Spleen (tissue), 11 donors: Measurements from ENCODE around the gene SPIRE2. TPM values are rescaled to one million over a fixed set of nuclear protein-coding genes. Genes with fewer than 3 reads are reported as not detected.

Experiments used
- DNase-seq: peaks from one replicate; pipeline ENCODE4 v3.0.0-alpha.2; 2020
- H3K27ac ChIP-seq, 8 donors: fragments of 200-600 bp; sonication (generic) in 7 of 8; 1 replicate in 4 of 8; 2 replicates in 4 of 8; pipeline versions ENCODE4 v1.5.0 to v1.8.0; 2016 to 2021; ENCODE audit warnings: inconsistent platforms in 4 of 8, mild to moderate bottlenecking in 4 of 8, moderate library complexity in 1 of 8
- H3K27me3 ChIP-seq, 7 donors: fragments of 200-600 bp; sonication (generic) in 6 of 7; replicated peaks in 1 of 7; 1 replicate in 4 of 7; 2 replicates in 3 of 7; pipeline versions ENCODE4 v1.5.0 to v1.8.0; 2016 to 2021; ENCODE audit warnings: inconsistent platforms in 3 of 7, mild to moderate bottlenecking in 1 of 7
- H3K36me3 ChIP-seq, 6 donors: fragments of 200-600 bp; sonication (generic) in 5 of 6; 1 replicate in 4 of 6; 2 replicates in 2 of 6; pipeline versions ENCODE4 v1.5.0 to v1.8.0; 2016 to 2021; ENCODE audit warnings: inconsistent platforms in 2 of 6
- H3K4me1 ChIP-seq, 6 donors: fragments of 200-600 bp; sonication (generic) in 5 of 6; 1 replicate in 3 of 6; 2 replicates in 3 of 6; pipeline versions ENCODE4 v1.5.0 to v1.8.0; 2016 to 2021; ENCODE audit warnings: inconsistent platforms in 3 of 6
- H3K4me3 ChIP-seq, 8 donors: fragments of 200-600 bp; sonication (generic) in 7 of 8; 1 replicate in 4 of 8; 2 replicates in 4 of 8; pipeline versions ENCODE4 v1.5.0 to v1.8.0; 2016 to 2021; ENCODE audit warnings: inconsistent platforms in 4 of 8, mild to moderate bottlenecking in 4 of 8, moderate library complexity in 2 of 8
- H3K9me3 ChIP-seq, 8 donors: fragments of 200-600 bp; sonication (generic) in 7 of 8; 1 replicate in 4 of 8; 2 replicates in 4 of 8; pipeline versions ENCODE4 v1.5.0 to v1.8.0; 2016 to 2021; ENCODE audit warnings: inconsistent platforms in 4 of 8
- CTCF ChIP-seq, 11 experiments: fragments of 200-600 bp in 7 of 11; fragments of 450-650 bp in 4 of 11; sonication (generic) in 4 of 11; IDR thresholded peaks in 8 of 11; conservative IDR thresholded peaks in 3 of 11; 1 replicate in 7 of 11; 2 replicates in 4 of 11; pipeline versions ENCODE4 v1.4.0 to v1.8.0; 2016 to 2021; ENCODE audit warnings: antibody characterized with exemption in 11 of 11, inconsistent platforms in 4 of 11, mild to moderate bottlenecking in 1 of 11
- POLR2A ChIP-seq, 3 donors: fragments of 450-650 bp; IDR thresholded peaks; one replicate each; pipeline ENCODE4 v1.5.1; 2017; ENCODE audit warnings: antibody characterized with exemption in 3 of 3, mild to moderate bottlenecking in 1 of 3
- POLR2AphosphoS5 ChIP-seq, 3 donors: sonication (generic); formaldehyde crosslinking; IDR thresholded peaks; one replicate each; pipeline ENCODE4 v1.5.1; 2017; ENCODE audit warnings: antibody characterized with exemption in 3 of 3
- WGBS, 5 donors: extraction: QIAGEN DNeasy Blood & Tissue Kit in 3 of 5; methylation state at CpG; one replicate each; pipeline versions ENCODE4 v1.1.5 to v1.1.7; 2013 to 2018; 5-methylcytosine and 5-hydroxymethylcytosine counted together
- intact Hi-C: fragments of 100-400 bp; cut with DNase I; formaldehyde crosslinking; loops from one replicate; pipeline ENCODE4 v1.15.0; 2023; ENCODE audit warnings: low total_unique reads
- polyA plus RNA-seq, 3 donors: library from polyadenylated mRNA; stranded (reverse); fragments of 200-250 nt; gene quantifications; one replicate each; pipeline ENCODE4 v1.2.1, GENCODE V29; 2013
- total RNA-seq, 7 donors: library from RNA; depleted of rRNA in 3 of 7; stranded (reverse); fragments of >200 nt in 3 of 7; fragmentation: NEBNext Ultra II Directional in 4 of 7; extraction: Animal tissue kit (Norgen Biotek cat#: 25700) in 4 of 7; gene quantifications; one replicate each; pipeline versions ENCODE4 v1.1.0 to v1.2.1, GENCODE V29; 2016 to 2021
- donor health status: healthy with polysubstance abuse.
- donor health status: DM: no; HTN: no; CAD: no; lungs with moderate emphysema.
- donor health status: DM: no; HTN: no; CAD: no.
- donor health status: Bipolar disorder and iron deficiency.
- donor health status: healthy.
- donor health status: DM: no; HTN: no; CAD: no.
- donor health status: DM: yes; HTN: yes; CAD: no.

The SPIRE2 gene
- total and polyA plus RNA-seq, 10 donors: 0.80 to 3.2 (median 1.9) TPM

- WGBS, 5 donors: 93 to 96% (median 95%) methylated on average over 12 of the region's 12 CpGs
- Histone ChIP-seq H3K4me1 (peaks cover 11 to 28% (median 20%) of the 10 kb centered on the region in 6 donors), H3K9me3 (peaks cover 0 to 13% (median 9%) of the 10 kb centered on the region in 8 donors), H3K4me3 (no peak overlapping the region), H3K27ac (no peak overlapping the region), H3K27me3 (no peaks in the 10 kb centered on the region), H3K36me3 (peaks cover 0 to 11% (median 2%) of the 10 kb centered on the region in 6 donors)
- intact Hi-C loops: no loop called here
- TF ChIP-seq POLR2AphosphoS5 (IDR thresholded peaks at IDR 0.05) (no peak), CTCF (IDR thresholded peaks at IDR 0.05 in 8 of 11, conservative IDR thresholded peaks at IDR 0.05 in 3 of 11) (no peak), POLR2A (IDR thresholded peaks at IDR 0.05) (no peak)
- no peak for DNase-seq
These were observed 41.6 kb downstream of the SPIRE2 start for GRCh38 chr16:89869911-89870310.

GRCh38 chr16:89870440-89870839 lies 42.2 kb downstream of the SPIRE2 start:
- Histone ChIP-seq H3K9me3 (peaks cover 0 to 13% (median 9%) of the 10 kb centered on the region in 8 donors), H3K36me3 (peaks cover 0 to 15% (median 5%) of the 10 kb centered on the region in 6 donors), H3K27ac (no peak overlapping the region), H3K4me1 (peaks cover 12 to 28% (median 22%) of the 10 kb centered on the region in 6 donors), H3K27me3 (no peaks in the 10 kb centered on the region), H3K4me3 (no peak overlapping the region)
- no peak for TF ChIP-seq CTCF (IDR thresholded peaks at IDR 0.05 in 8 of 11, conservative IDR thresholded peaks at IDR 0.05 in 3 of 11)
- no peak for TF ChIP-seq POLR2AphosphoS5 (IDR thresholded peaks at IDR 0.05)
- no peak for TF ChIP-seq POLR2A (IDR thresholded peaks at IDR 0.05)
- no peak for DNase-seq
- WGBS, 5 donors: 92 to 98% (median 96%) methylated on average over 6 of the region's 6 CpGs
- intact Hi-C loops: no loop called here

DNA sequence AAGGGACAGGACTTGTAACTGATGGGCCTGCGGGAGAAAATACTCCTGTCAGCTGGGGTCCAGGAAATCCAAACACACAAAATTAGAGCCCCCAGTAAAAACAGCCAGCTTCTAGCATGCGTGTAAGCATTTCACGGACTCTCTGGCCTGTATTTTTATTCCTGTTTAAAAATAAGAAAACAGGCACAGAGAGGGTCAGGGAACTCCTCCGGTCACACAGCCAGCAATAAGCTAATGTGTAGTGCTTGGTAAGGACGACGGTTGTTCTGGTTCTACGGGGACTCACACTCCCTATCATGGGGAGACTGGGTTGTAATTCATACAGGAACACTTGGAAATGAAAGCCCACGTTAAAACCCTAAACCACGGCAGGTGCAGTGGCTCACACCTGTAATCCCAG lies 43.6 kb downstream of the SPIRE2 start:
- H3K4me3 ChIP-seq: no peak overlapping the region
- H3K36me3 ChIP-seq: peaks cover 0 to 29% (median 9%) of the 10 kb centered on the region in 6 donors
- H3K4me1 ChIP-seq: peaks cover 12 to 41% (median 24%) of the 10 kb centered on the region in 6 donors
- intact Hi-C loops: no loop called here
- H3K27ac ChIP-seq: peak overlapping the region in 4 of 8 donors; percentile 95 to 100 (median 98)
- TF ChIP-seq POLR2AphosphoS5 (IDR thresholded peaks at IDR 0.05) (no peak), CTCF (IDR thresholded peaks at IDR 0.05 in 8 of 11, conservative IDR thresholded peaks at IDR 0.05 in 3 of 11) (no peak), POLR2A (IDR thresholded peaks at IDR 0.05) (no peak)
- peaks cover 0 to 13% (median 9%) of the 10 kb centered on the region in 8 donors for H3K9me3 ChIP-seq
- DNase-seq: no peak
- no peaks in the 10 kb centered on the region for H3K27me3 ChIP-seq
- WGBS, 5 donors: 87 to 94% (median 89%) methylated on average over 9 of the region's 9 CpGs

DNA sequence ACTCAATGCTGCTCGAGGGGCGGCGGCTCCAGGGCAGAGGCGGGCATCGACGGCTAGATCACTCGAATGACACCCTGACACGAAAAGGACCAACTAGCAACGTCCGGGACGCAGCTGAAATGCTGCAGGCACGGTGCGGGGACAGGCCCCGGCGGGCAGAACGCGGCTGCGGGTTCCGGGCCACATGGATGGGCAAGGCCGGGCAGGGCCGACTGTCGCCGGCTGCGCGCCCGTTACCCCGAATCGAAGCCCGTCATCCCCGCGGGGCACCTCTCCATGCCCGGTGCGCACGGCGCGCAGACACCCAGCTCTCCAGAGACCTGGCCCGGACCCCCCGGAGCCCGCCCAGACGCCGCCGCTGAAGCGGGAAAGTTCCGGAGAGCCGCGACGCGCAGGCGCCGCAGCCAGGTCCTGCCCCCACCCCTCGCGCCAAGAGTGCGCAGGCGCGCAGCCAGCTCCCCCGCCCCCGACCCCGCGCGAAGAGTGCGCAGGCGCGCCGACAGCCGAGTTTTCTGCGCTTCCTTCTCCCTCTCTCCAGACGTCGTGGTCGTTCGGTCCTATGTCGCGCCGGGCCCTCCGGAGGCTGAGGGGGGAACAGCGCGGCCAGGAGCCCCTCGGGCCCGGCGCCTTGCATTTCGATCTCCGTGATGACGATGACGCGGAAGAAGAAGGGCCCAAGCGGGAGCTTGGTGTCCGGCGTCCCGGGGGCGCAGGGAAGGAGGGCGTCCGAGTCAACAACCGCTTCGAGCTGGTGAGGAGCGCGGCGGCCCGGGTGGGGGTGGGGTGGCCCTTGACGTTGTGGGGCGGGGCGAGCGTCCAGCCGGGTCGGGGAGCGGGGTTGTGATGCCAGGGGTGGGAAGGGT lies 45.1 kb downstream of the SPIRE2 start, which contains the start of gene TCF25:
TSS of gene TCF25 (plus strand) at position 484 of the 863 bp plus-strand sequence. CDS start at position 560, 76 bp downstream.
- H3K36me3 ChIP-seq: peaks cover 0 to 43% (median 14%) of the 10 kb centered on the region in 6 donors
- H3K4me3 ChIP-seq: peak within 1 kb of the TSS; percentile 67 to 96 (median 74)
- WGBS, 5 donors: 0 to 3% (median 0%) methylated on average over 30 to 104 of the region's 104 CpGs
- DNase-seq: peak; percentile 96
- intact Hi-C loops: no loop called here
- peak within 1 kb of the TSS; percentile 93 to 100 (median 98) for H3K27ac ChIP-seq
- peak; percentile 18 to 61 (median 40) for TF ChIP-seq POLR2A (IDR thresholded peaks at IDR 0.05)
- peak; percentile 94 to 96 (median 96) for TF ChIP-seq POLR2AphosphoS5 (IDR thresholded peaks at IDR 0.05)
- no peak for TF ChIP-seq CTCF (IDR thresholded peaks at IDR 0.05 in 8 of 11, conservative IDR thresholded peaks at IDR 0.05 in 3 of 11)
- peaks cover 12 to 44% (median 24%) of the 10 kb centered on the region in 6 donors for H3K4me1 ChIP-seq
- H3K27me3 ChIP-seq: no peaks in the 10 kb centered on the region
- H3K9me3 ChIP-seq: peaks cover 0 to 2% (median under 1%) of the 10 kb centered on the region in 8 donors
